ENCODE results near the gene RASGRP1.

- no peak for TF ChIP-seq ESRRA (CRISPR knock-in tag; IDR thresholded peaks at IDR 0.05; ENCODE audit: borderline replicate concordance)
- no peak for TF ChIP-seq JUN (CRISPR knock-in tag; IDR thresholded peaks at IDR 0.05)
Observed at GRCh38 chr15:38479756-38480155, 84.9 kb downstream of the RASGRP1 start.
